CD4-positive, CD25-positive, alpha-beta regulatory T cell (primary cell): ENCODE measurements around the gene GOT2. TPM values are rescaled to one million over a fixed set of nuclear protein-coding genes. Genes with fewer than 3 reads are reported as not detected.
"Not testable (repeated sequence)": the region's sequence is repeated elsewhere in the genome, so short reads cannot be mapped to it uniquely, and the experiment has no call there.

Source experiments
- ATAC-seq, 2 donors: fragments of 150-1000 bp; cut with Tn5 transposase; one replicate each; pipeline ENCODE4 v1.10.0; 2021; ENCODE audit warnings: low read depth in 2 of 2, moderate number of reproducible peaks in 2 of 2, moderate library complexity in 1 of 2
- DNase-seq, 3 donors: peaks; one replicate each; pipeline versions ENCODE4 v3.0.0 to v3.0.0-alpha.2; 2012 to 2022; ENCODE audit warnings: mixed read lengths in 1 of 3
- H3K27ac ChIP-seq: one replicate; pipeline ENCODE4 v1.7.0; 2013; ENCODE audit warnings: mild to moderate bottlenecking, low read length; ENCODE audit not compliant: insufficient read depth, poor library complexity, severe bottlenecking
- H3K27me3 ChIP-seq: one replicate; pipeline ENCODE4 v1.7.0; 2013; ENCODE audit warnings: low read length; ENCODE audit not compliant: control insufficient read depth, insufficient read depth
- H3K36me3 ChIP-seq: one replicate; pipeline ENCODE4 v1.7.0; 2013; ENCODE audit warnings: mild to moderate bottlenecking, low read length, moderate library complexity; ENCODE audit not compliant: control insufficient read depth, insufficient read depth
- H3K4me1 ChIP-seq: 2 replicates; pipeline ENCODE4 v1.7.0; 2013; ENCODE audit warnings: mild to moderate bottlenecking, low read length; ENCODE audit not compliant: insufficient read depth, control insufficient read depth, poor library complexity, severe bottlenecking
- H3K4me3 ChIP-seq: one replicate; pipeline ENCODE4 v1.7.0; 2013; ENCODE audit warnings: low read depth, mild to moderate bottlenecking, low read length, moderate library complexity
- H3K9me3 ChIP-seq, 2 experiments: 1 replicate in 1 of 2; 2 replicates in 1 of 2; pipeline ENCODE4 v1.7.0; 2013; ENCODE audit warnings: low read length in 2 of 2, mild to moderate bottlenecking in 1 of 2, moderate library complexity in 1 of 2; ENCODE audit not compliant: control insufficient read depth in 2 of 2
- H3K27ac Mint-ChIP-seq, 3 donors: one replicate each; pipeline ENCODE4 v1.8.0; 2020 to 2022; ENCODE audit warnings: mild to moderate bottlenecking in 3 of 3, mixed read lengths in 3 of 3, moderate library complexity in 2 of 3
- H3K27me3 Mint-ChIP-seq: one replicate; pipeline ENCODE4 v1.8.0; 2022; ENCODE audit warnings: mild to moderate bottlenecking, mixed read lengths
- H3K36me3 Mint-ChIP-seq: one replicate; pipeline ENCODE4 v1.8.0; 2020; ENCODE audit warnings: mixed read lengths
- H3K4me1 Mint-ChIP-seq, 4 donors: one replicate each; pipeline ENCODE4 v1.8.0; 2020 to 2022; ENCODE audit warnings: mixed read lengths in 4 of 4, mild to moderate bottlenecking in 1 of 4
- H3K4me3 Mint-ChIP-seq, 4 donors: one replicate each; pipeline ENCODE4 v1.8.0; 2020 to 2022; ENCODE audit warnings: mild to moderate bottlenecking in 4 of 4, mixed read lengths in 4 of 4, moderate library complexity in 3 of 4
- H3K9me3 Mint-ChIP-seq, 7 donors: one replicate each; pipeline ENCODE4 v1.8.0; 2020 to 2022; ENCODE audit warnings: mixed read lengths in 7 of 7, mild to moderate bottlenecking in 3 of 7, moderate library complexity in 2 of 7
- polyA plus RNA-seq, 4 donors: library from polyadenylated mRNA; unstranded; fragments of 300-500 nt; fragmentation: Illumina TruSeq; gene quantifications; one replicate each; pipeline ENCODE4 v1.2.3, GENCODE V29; 2021
- total RNA-seq: library from RNA; stranded (reverse); gene quantifications from one replicate; pipeline ENCODE4 v1.2.3, GENCODE V29; 2022

Gene GOT2
- total and polyA plus RNA-seq, 5 donors from 2014 or later, result 28.7 to 97.5 (median 89.5) TPM

GRCh38 chr16:58713742-58714141, 20.4 kb downstream of the GOT2 start:
- Histone ChIP-seq H3K36me3 (peaks cover 57% of the 10 kb centered on the region), H3K4me1 (no peaks in the 10 kb centered on the region), H3K27ac (no peak overlapping the region), H3K4me3 (no peak overlapping the region), H3K9me3 (no peaks in the 10 kb centered on the region), H3K27me3 (no peaks in the 10 kb centered on the region)
- H3K36me3 Mint-ChIP-seq, result peaks cover 57% of the 10 kb centered on the region
- peaks cover 0 to 2% (median 0%) of the 10 kb centered on the region in 7 donors for H3K9me3 Mint-ChIP-seq
- H3K27ac Mint-ChIP-seq, result peak overlapping the region in 1 of 3 donors; percentile 35
- H3K4me1 Mint-ChIP-seq, result no peaks in the 10 kb centered on the region
- H3K27me3 Mint-ChIP-seq, result no peaks in the 10 kb centered on the region
- DNase-seq, result no peak
- peak overlapping the region in 1 of 4 donors; percentile 69 for H3K4me3 Mint-ChIP-seq
- ATAC-seq, result no peak

- peaks cover 0 to 2% (median 0%) of the 10 kb centered on the region in 7 donors for H3K9me3 Mint-ChIP-seq
- H3K36me3 Mint-ChIP-seq, result peaks cover 42% of the 10 kb centered on the region
These were observed 24.8 kb downstream of the GOT2 start for GRCh38 chr16:58709333-58709732.

GRCh38 chr16:58699151-58699550, 35.0 kb downstream of the GOT2 start:
- H3K4me1 Mint-ChIP-seq, result peaks cover 0 to 5% (median 3%) of the 10 kb centered on the region in 4 donors
- H3K9me3 ChIP-seq, result no peaks in the 10 kb centered on the region
- no peaks in the 10 kb centered on the region for H3K36me3 ChIP-seq
- no peaks in the 10 kb centered on the region for H3K27me3 ChIP-seq
- peaks cover under 1% of the 10 kb centered on the region for H3K36me3 Mint-ChIP-seq
- peak in 1 of 3 donors; percentile 7 for DNase-seq
- H3K9me3 Mint-ChIP-seq, result no peaks in the 10 kb centered on the region
- no peak for ATAC-seq
- no peaks in the 10 kb centered on the region for H3K4me1 ChIP-seq
- no peak overlapping the region for H3K4me3 Mint-ChIP-seq
- H3K27me3 Mint-ChIP-seq, result peaks cover 9% of the 10 kb centered on the region
- H3K27ac Mint-ChIP-seq, result no peak overlapping the region
- no peak overlapping the region for H3K27ac ChIP-seq
- no peak overlapping the region for H3K4me3 ChIP-seq

More at GRCh38 chr16:58709333-58709732, 24.8 kb downstream of the GOT2 start:
- ATAC-seq (no peak), DNase-seq (no peak)
- Histone ChIP-seq H3K9me3 (no peaks in the 10 kb centered on the region), H3K4me1 (no peaks in the 10 kb centered on the region), H3K27ac (no peak overlapping the region), H3K4me3 (no peak overlapping the region), H3K36me3 (peaks cover 42% of the 10 kb centered on the region), H3K27me3 (no peaks in the 10 kb centered on the region)
- no peaks in the 10 kb centered on the region for H3K27me3 Mint-ChIP-seq
- H3K4me3 Mint-ChIP-seq, result no peak overlapping the region
- no peak overlapping the region for H3K27ac Mint-ChIP-seq
- no peaks in the 10 kb centered on the region for H3K4me1 Mint-ChIP-seq

GRCh38 chr16:58695368-58695767, 38.7 kb downstream of the GOT2 start:
- H3K4me1 Mint-ChIP-seq, result peaks cover 0 to 5% (median 3%) of the 10 kb centered on the region in 4 donors
- H3K27ac Mint-ChIP-seq, result no peak overlapping the region
- H3K36me3 ChIP-seq, result no peaks in the 10 kb centered on the region
- H3K27me3 Mint-ChIP-seq, result peaks cover 15% of the 10 kb centered on the region
- H3K36me3 Mint-ChIP-seq, result no peaks in the 10 kb centered on the region
- H3K4me3 Mint-ChIP-seq, result no peak overlapping the region
- no peak overlapping the region for H3K27ac ChIP-seq
- DNase-seq (no peak), ATAC-seq (no peak)
- H3K9me3 ChIP-seq, result no peaks in the 10 kb centered on the region
- H3K4me1 ChIP-seq, result no peaks in the 10 kb centered on the region
- H3K27me3 ChIP-seq, result no peaks in the 10 kb centered on the region
- peaks cover 0 to 2% (median 0%) of the 10 kb centered on the region in 7 donors for H3K9me3 Mint-ChIP-seq
- H3K4me3 ChIP-seq, result no peak overlapping the region

- Mint-ChIP-seq H3K27me3 (peaks cover 18% of the 10 kb centered on the region), H3K27ac (no peak overlapping the region), H3K9me3 (peaks cover 0 to 2% (median 0%) of the 10 kb centered on the region in 7 donors), H3K36me3 (no peaks in the 10 kb centered on the region), H3K4me1 (no peaks in the 10 kb centered on the region), H3K4me3 (no peak overlapping the region)
- Histone ChIP-seq H3K27me3 (peaks cover 3% of the 10 kb centered on the region), H3K4me1 (no peaks in the 10 kb centered on the region), H3K27ac (no peak overlapping the region), H3K4me3 (no peak overlapping the region), H3K9me3 (no peaks in the 10 kb centered on the region), H3K36me3 (no peaks in the 10 kb centered on the region)
- DNase-seq, result no peak
- no peak for ATAC-seq
These were observed 41.7 kb downstream of the GOT2 start for GRCh38 chr16:58692450-58692849.

- H3K27ac ChIP-seq, result not testable (repeated sequence)
- H3K27ac Mint-ChIP-seq, result peak overlapping the region in 1 of 3 donors; percentile 3
These were observed 47.0 kb downstream of the GOT2 start for GRCh38 chr16:58686985-58687706.

GRCh38 chr16:58685084-58685449, 49.0 kb downstream of the GOT2 start:
- Mint-ChIP-seq H3K27ac (peak overlapping the region in 1 of 3 donors; percentile 86), H3K4me1 (peaks cover 12 to 28% (median 21%) of the 10 kb centered on the region in 4 donors), H3K27me3 (peaks cover 8% of the 10 kb centered on the region), H3K36me3 (peaks cover 4% of the 10 kb centered on the region), H3K4me3 (peak overlapping the region in 3 of 4 donors; percentile 57 to 91 (median 71)), H3K9me3 (no peaks in the 10 kb centered on the region)
- peaks cover 3% of the 10 kb centered on the region for H3K27me3 ChIP-seq
- ATAC-seq, result no peak
- peak overlapping the region; percentile 78 for H3K4me3 ChIP-seq
- no peaks in the 10 kb centered on the region for H3K9me3 ChIP-seq
- peaks cover 15% of the 10 kb centered on the region for H3K4me1 ChIP-seq
- H3K36me3 ChIP-seq, result peaks cover 2% of the 10 kb centered on the region
- DNase-seq, result no peak
- peak overlapping the region; percentile 34 for H3K27ac ChIP-seq

More at GRCh38 chr16:58686985-58687706, 47.0 kb downstream of the GOT2 start:
- H3K36me3 ChIP-seq, H3K9me3 ChIP-seq, H3K27me3 ChIP-seq, ATAC-seq, H3K9me3 Mint-ChIP-seq, H3K27me3 Mint-ChIP-seq, DNase-seq, H3K36me3 Mint-ChIP-seq, H3K4me3 ChIP-seq: not testable (repeated sequence)
- H3K4me3 Mint-ChIP-seq, result peak overlapping the region in 1 of 4 donors; percentile 59
- H3K4me1 Mint-ChIP-seq, result peaks cover 9 to 24% (median 16%) of the 10 kb centered on the region in 4 donors
- peaks cover 15% of the 10 kb centered on the region for H3K4me1 ChIP-seq
